Jurkat, Clone E6-1 (cell line): ENCODE results near the gene CNTD1.
"Not testable (repeated sequence)": the region's sequence is repeated elsewhere in the genome, so short reads cannot be mapped to it uniquely, and the experiment has no call there.

ENCODE experiments used
- DNase-seq: peaks from one replicate; pipeline ENCODE4 v3.0.0-alpha.2; 2011; ENCODE audit warnings: low read depth, low spot score
- H3K4me3 ChIP-seq: 2 replicates; pipeline ENCODE4 v1.5.1; 2011; ENCODE audit warnings: mild to moderate bottlenecking, low read length, control low read depth, moderate library complexity

The CNTD1 gene

GRCh38 chr17:42855048-42855596, 56.5 kb downstream of the CNTD1 start:
- no peak for DNase-seq
- H3K4me3 ChIP-seq, result no peak overlapping the region

GRCh38 chr17:42856093-42856492, 57.4 kb downstream of the CNTD1 start:
- not testable (repeated sequence) for DNase-seq, H3K4me3 ChIP-seq

- not testable (repeated sequence) for H3K4me3 ChIP-seq, DNase-seq
Observed at GRCh38 chr17:42856516-42856915, 57.9 kb downstream of the CNTD1 start.

- no peak for DNase-seq
Observed at GRCh38 chr17:42857389-42857788, 58.7 kb downstream of the CNTD1 start.

More at GRCh38 chr17:42857389-42857788, 58.7 kb downstream of the CNTD1 start:
- H3K4me3 ChIP-seq, result no peak overlapping the region
